Central memory CD8-positive, alpha-beta T cell (primary cell): Measurements from ENCODE around the gene NPY5R.

Experiments
- ATAC-seq: fragments of 150-1000 bp; cut with Tn5 transposase; replicated peaks from 2 replicates; pipeline ENCODE4 v1.10.0; 2022; ENCODE audit warnings: mild to moderate bottlenecking, moderate FRiP score, moderate number of reproducible peaks; ENCODE audit not compliant: poor library complexity, severe bottlenecking; ENCODE audit errors: extremely low read depth
- DNase-seq, 2 donors: peaks; one replicate each; pipeline ENCODE4 v3.0.0; 2021; ENCODE audit warnings: low spot score in 2 of 2
- H3K27ac Mint-ChIP-seq: one replicate; pipeline ENCODE4 v1.8.0; 2022; ENCODE audit warnings: low read depth, mild to moderate bottlenecking, moderate library complexity, mixed read lengths
- H3K27me3 Mint-ChIP-seq: one replicate; pipeline ENCODE4 v1.8.0; 2022; ENCODE audit warnings: mixed read lengths
- H3K36me3 Mint-ChIP-seq: one replicate; pipeline ENCODE4 v1.8.0; 2022; ENCODE audit warnings: mild to moderate bottlenecking, moderate library complexity, mixed read lengths; ENCODE audit not compliant: insufficient read depth
- H3K4me1 Mint-ChIP-seq: one replicate; pipeline ENCODE4 v1.8.0; 2022; ENCODE audit warnings: mixed read lengths
- H3K4me3 Mint-ChIP-seq: one replicate; pipeline ENCODE4 v1.8.0; 2022; ENCODE audit warnings: mild to moderate bottlenecking, moderate library complexity, mixed read lengths
- H3K9me3 Mint-ChIP-seq: one replicate; pipeline ENCODE4 v1.8.0; 2022; ENCODE audit warnings: mixed read lengths

Gene NPY5R

DNA sequence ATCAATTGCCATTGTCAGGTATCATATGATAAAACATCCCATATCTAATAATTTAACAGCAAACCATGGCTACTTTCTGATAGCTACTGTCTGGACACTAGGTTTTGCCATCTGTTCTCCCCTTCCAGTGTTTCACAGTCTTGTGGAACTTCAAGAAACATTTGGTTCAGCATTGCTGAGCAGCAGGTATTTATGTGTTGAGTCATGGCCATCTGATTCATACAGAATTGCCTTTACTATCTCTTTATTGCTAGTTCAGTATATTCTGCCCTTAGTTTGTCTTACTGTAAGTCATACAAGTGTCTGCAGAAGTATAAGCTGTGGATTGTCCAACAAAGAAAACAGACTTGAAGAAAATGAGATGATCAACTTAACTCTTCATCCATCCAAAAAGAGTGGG, 7.0 kb downstream of the NPY5R start:
- Mint-ChIP-seq H3K27ac (no peak overlapping the region), H3K36me3 (no peaks in the 10 kb centered on the region), H3K4me1 (no peaks in the 10 kb centered on the region), H3K27me3 (peaks cover 10% of the 10 kb centered on the region), H3K9me3 (no peaks in the 10 kb centered on the region), H3K4me3 (no peak overlapping the region)
- DNase-seq (no peak), ATAC-seq (no peak)

GRCh38 chr4:163353054-163353453, 9.4 kb downstream of the NPY5R start:
- Mint-ChIP-seq H3K9me3 (no peaks in the 10 kb centered on the region), H3K27ac (no peak overlapping the region), H3K27me3 (no peaks in the 10 kb centered on the region), H3K36me3 (no peaks in the 10 kb centered on the region), H3K4me1 (no peaks in the 10 kb centered on the region), H3K4me3 (no peak overlapping the region)
- DNase-seq (no peak), ATAC-seq (no peak)

- no peaks in the 10 kb centered on the region for H3K4me1 Mint-ChIP-seq
- DNase-seq (no peak), ATAC-seq (no peak)
- H3K4me3 Mint-ChIP-seq = no peak overlapping the region
- H3K9me3 Mint-ChIP-seq = no peaks in the 10 kb centered on the region
- H3K36me3 Mint-ChIP-seq = no peaks in the 10 kb centered on the region
- no peak overlapping the region for H3K27ac Mint-ChIP-seq
- H3K27me3 Mint-ChIP-seq = no peaks in the 10 kb centered on the region
Observed at GRCh38 chr4:163356104-163356503, 12.4 kb downstream of the NPY5R start.

DNA sequence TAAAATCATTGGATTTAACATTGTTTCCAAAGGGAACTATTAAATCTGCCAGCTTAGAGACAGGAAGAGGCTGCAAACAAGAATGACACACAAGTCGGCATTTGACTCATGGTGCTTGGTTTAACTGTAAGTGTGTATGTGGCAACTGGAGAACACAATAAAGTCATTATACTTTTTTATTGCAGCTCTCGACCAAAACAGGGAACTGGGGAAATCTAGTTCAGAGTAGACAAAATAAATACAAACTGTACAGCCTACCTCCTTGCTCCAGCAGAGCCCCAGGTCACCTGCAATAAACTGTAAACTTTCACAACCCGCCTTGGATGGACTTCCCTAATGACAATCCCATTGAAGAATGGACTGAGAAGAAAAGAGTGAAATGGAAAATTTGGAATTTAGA, 24.0 kb downstream of the NPY5R start:
- H3K9me3 Mint-ChIP-seq = no peaks in the 10 kb centered on the region
- DNase-seq = no peak
- H3K27ac Mint-ChIP-seq = no peak overlapping the region
- no peaks in the 10 kb centered on the region for H3K4me1 Mint-ChIP-seq
- H3K27me3 Mint-ChIP-seq = no peaks in the 10 kb centered on the region
- H3K4me3 Mint-ChIP-seq = no peak overlapping the region
- no peak for ATAC-seq
- no peaks in the 10 kb centered on the region for H3K36me3 Mint-ChIP-seq

- no peaks in the 10 kb centered on the region for H3K36me3 Mint-ChIP-seq
- no peak overlapping the region for H3K27ac Mint-ChIP-seq
- DNase-seq (no peak), ATAC-seq (no peak)
- no peaks in the 10 kb centered on the region for H3K4me1 Mint-ChIP-seq
- no peaks in the 10 kb centered on the region for H3K27me3 Mint-ChIP-seq
- H3K9me3 Mint-ChIP-seq = no peaks in the 10 kb centered on the region
- H3K4me3 Mint-ChIP-seq = no peak overlapping the region
Observed at GRCh38 chr4:163372029-163372428, 28.3 kb downstream of the NPY5R start.

GRCh38 chr4:163378661-163379060, 35.0 kb downstream of the NPY5R start:
- Mint-ChIP-seq H3K27ac (no peak overlapping the region), H3K9me3 (no peaks in the 10 kb centered on the region), H3K36me3 (no peaks in the 10 kb centered on the region), H3K4me3 (no peak overlapping the region), H3K27me3 (no peaks in the 10 kb centered on the region), H3K4me1 (no peaks in the 10 kb centered on the region)
- ATAC-seq (no peak), DNase-seq (no peak)

DNA sequence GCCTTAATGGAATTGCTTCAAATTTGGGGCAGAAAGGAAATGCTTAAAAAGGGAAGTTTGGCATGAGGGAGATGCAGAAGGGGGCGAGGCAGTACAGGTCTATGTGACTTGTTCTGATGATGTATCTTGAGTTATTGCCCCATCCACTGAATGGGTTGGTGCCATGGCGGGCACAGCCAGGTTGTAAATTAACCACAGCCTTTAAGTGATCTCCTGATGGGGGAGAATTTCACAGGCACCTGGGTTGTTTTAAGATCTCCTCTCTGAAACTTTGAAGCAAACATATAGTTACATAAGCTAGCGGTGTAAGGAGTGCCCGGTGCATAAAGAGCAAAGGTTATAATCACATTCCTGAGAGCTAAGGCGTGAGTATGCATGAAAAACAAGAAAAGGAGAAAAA, 37.0 kb downstream of the NPY5R start:
- no peaks in the 10 kb centered on the region for H3K36me3 Mint-ChIP-seq
- no peaks in the 10 kb centered on the region for H3K9me3 Mint-ChIP-seq
- H3K27ac Mint-ChIP-seq = no peak overlapping the region
- H3K27me3 Mint-ChIP-seq = no peaks in the 10 kb centered on the region
- ATAC-seq = no peak
- no peaks in the 10 kb centered on the region for H3K4me1 Mint-ChIP-seq
- no peak overlapping the region for H3K4me3 Mint-ChIP-seq
- DNase-seq = no peak

- H3K4me1 Mint-ChIP-seq = no peaks in the 10 kb centered on the region
Observed at GRCh38 chr4:163382178-163382869, 38.6 kb downstream of the NPY5R start.

GRCh38 chr4:163384434-163384833, 40.7 kb downstream of the NPY5R start:
- DNase-seq (no peak), ATAC-seq (no peak)
- Mint-ChIP-seq H3K36me3 (peaks cover 2% of the 10 kb centered on the region), H3K4me3 (no peak overlapping the region), H3K9me3 (no peaks in the 10 kb centered on the region), H3K4me1 (no peaks in the 10 kb centered on the region), H3K27ac (no peak overlapping the region), H3K27me3 (peaks cover 19% of the 10 kb centered on the region)

More at GRCh38 chr4:163382178-163382869, 38.6 kb downstream of the NPY5R start:
- Mint-ChIP-seq H3K27ac (no peak overlapping the region), H3K27me3 (peaks cover 11% of the 10 kb centered on the region), H3K4me3 (no peak overlapping the region), H3K36me3 (peaks cover 2% of the 10 kb centered on the region), H3K9me3 (no peaks in the 10 kb centered on the region)
- no peak for ATAC-seq
- no peak for DNase-seq

DNA sequence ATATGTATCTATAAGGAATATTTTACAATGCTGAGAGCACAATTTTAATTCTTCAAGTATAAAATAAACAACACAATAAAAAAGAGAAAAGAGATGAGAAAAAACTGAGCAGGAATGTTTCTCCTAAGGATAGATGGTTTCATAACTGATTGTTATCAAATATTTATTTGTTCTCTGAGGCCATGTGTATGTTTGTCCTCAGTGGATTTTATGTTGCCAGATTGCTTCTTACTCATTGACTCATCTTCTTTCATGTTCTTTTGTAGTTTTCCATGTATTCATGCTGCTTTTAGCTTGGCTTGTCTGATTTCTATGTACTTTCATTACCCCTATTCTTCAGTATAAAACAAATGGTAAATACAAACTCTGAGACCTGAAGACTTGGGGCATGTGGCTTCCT, 41.2 kb downstream of the NPY5R start:
- no peak overlapping the region for H3K27ac Mint-ChIP-seq
- no peaks in the 10 kb centered on the region for H3K4me1 Mint-ChIP-seq
- H3K27me3 Mint-ChIP-seq = peaks cover 19% of the 10 kb centered on the region
- H3K9me3 Mint-ChIP-seq = no peaks in the 10 kb centered on the region
- ATAC-seq = no peak
- H3K36me3 Mint-ChIP-seq = peaks cover 2% of the 10 kb centered on the region
- no peak overlapping the region for H3K4me3 Mint-ChIP-seq
- DNase-seq = no peak

- Mint-ChIP-seq H3K27ac (no peak overlapping the region), H3K9me3 (no peaks in the 10 kb centered on the region), H3K4me3 (no peak overlapping the region), H3K36me3 (peaks cover 2% of the 10 kb centered on the region), H3K4me1 (no peaks in the 10 kb centered on the region), H3K27me3 (peaks cover 19% of the 10 kb centered on the region)
- ATAC-seq (no peak), DNase-seq (no peak)
Observed at GRCh38 chr4:163385466-163385865, 41.8 kb downstream of the NPY5R start.

DNA sequence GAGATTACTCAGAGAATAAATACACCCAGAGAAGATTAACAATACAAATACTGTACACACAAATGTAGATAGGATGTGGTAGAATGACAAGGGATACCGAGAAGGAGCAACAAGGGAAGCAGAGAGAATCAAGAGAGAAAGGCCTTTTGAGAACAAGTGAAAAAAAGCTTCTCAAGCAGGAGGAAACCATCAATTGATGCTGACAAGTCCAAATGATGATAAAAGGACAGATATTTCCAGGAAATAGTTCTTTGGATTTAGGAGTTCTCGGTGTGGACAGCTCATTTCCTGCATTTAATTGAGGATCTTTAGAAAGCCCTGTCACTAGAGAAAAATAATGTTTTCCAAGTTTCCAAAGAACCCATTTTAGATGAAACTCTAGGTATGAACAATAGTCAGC, 48.1 kb downstream of the NPY5R start:
- Mint-ChIP-seq H3K9me3 (no peaks in the 10 kb centered on the region), H3K36me3 (no peaks in the 10 kb centered on the region), H3K27me3 (peaks cover 10% of the 10 kb centered on the region), H3K4me3 (no peak overlapping the region), H3K27ac (no peak overlapping the region), H3K4me1 (no peaks in the 10 kb centered on the region)
- ATAC-seq (no peak), DNase-seq (no peak)

- Mint-ChIP-seq H3K4me3 (no peak overlapping the region), H3K9me3 (no peaks in the 10 kb centered on the region), H3K27me3 (peaks cover 9% of the 10 kb centered on the region), H3K36me3 (no peaks in the 10 kb centered on the region), H3K4me1 (no peaks in the 10 kb centered on the region), H3K27ac (no peak overlapping the region)
- ATAC-seq = no peak
- no peak for DNase-seq
Observed at GRCh38 chr4:163392328-163392727, 48.6 kb downstream of the NPY5R start.
